ENCODE measurements around the gene MRPS34. TPM values are rescaled to one million over a fixed set of nuclear protein-coding genes. Genes with fewer than 3 reads are reported as not detected.

MRPS34 gene
- total and polyA plus RNA-seq, 9 of the 15 experiments (the other 6 are each of a cell fraction or from before 2014, with no cell fraction given), result 5.2 to 334 (median 92.8) TPM

DNA sequence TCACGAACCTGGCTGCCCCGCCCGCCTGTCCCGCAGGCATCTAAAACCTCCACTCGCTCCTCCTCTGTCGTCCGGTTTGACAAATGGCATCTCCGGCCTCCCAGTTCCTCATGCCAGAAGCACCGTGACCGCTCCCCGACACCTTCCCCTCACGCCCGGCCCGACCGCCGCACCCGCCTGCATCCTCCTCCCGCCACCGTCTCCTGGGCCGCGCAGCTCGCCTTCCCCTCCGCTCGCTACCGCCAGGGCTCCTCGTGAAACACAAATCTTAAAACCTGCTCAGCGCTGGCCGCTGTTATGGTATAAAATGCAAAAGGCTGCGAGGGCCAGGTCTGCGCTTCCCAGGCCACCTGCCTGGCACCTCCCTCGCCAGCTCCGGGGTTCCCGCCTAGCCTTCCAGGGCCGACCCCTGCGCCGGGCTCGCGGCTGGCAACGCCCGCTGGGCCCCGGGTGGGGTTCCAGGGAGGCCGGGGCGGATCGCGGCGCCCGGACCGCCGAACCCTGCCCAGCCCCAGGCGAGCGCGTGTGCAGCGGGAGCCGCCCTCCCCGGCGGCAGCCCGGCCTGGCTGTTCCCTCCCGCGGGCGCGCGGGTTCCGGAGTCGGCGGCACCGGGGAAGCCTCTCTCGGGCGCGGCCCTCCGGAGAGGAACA is 8.9 kb upstream of the MRPS34 start (continued):
- TF ChIP-seq, protein P1, sequence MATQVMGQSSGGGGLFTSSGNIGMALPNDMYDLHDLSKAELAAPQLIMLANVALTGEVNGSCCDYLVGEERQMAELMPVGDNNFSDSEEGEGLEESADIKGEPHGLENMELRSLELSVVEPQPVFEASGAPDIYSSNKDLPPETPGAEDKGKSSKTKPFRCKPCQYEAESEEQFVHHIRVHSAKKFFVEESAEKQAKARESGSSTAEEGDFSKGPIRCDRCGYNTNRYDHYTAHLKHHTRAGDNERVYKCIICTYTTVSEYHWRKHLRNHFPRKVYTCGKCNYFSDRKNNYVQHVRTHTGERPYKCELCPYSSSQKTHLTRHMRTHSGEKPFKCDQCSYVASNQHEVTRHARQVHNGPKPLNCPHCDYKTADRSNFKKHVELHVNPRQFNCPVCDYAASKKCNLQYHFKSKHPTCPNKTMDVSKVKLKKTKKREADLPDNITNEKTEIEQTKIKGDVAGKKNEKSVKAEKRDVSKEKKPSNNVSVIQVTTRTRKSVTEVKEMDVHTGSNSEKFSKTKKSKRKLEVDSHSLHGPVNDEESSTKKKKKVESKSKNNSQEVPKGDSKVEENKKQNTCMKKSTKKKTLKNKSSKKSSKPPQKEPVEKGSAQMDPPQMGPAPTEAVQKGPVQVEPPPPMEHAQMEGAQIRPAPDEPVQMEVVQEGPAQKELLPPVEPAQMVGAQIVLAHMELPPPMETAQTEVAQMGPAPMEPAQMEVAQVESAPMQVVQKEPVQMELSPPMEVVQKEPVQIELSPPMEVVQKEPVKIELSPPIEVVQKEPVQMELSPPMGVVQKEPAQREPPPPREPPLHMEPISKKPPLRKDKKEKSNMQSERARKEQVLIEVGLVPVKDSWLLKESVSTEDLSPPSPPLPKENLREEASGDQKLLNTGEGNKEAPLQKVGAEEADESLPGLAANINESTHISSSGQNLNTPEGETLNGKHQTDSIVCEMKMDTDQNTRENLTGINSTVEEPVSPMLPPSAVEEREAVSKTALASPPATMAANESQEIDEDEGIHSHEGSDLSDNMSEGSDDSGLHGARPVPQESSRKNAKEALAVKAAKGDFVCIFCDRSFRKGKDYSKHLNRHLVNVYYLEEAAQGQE (IDR thresholded peaks at IDR 0.05; ENCODE audit: borderline replicate concordance), result no peak
- TF ChIP-seq, protein P1 (CRISPR knock-in tag; IDR thresholded peaks at IDR 0.05; ENCODE audit: low read depth), result 0 out of 2 replicates have a peak, but pooled peaks have one; percentile 13
- no peak for TF ChIP-seq SMAD4 (CRISPR knock-in tag; conservative IDR thresholded peaks at IDR 0.05)
- TF ChIP-seq ZZZ3 (IDR thresholded peaks at IDR 0.05), result no peak
- 0 out of 4 replicates have a peak, but pooled peaks of 1 of the 2 experiments have one; percentile 33 for TF ChIP-seq UBTF (IDR thresholded peaks at IDR 0.05; ENCODE audit: borderline replicate concordance in 1 of 2, low read depth in 2 of 2, low read length in 2 of 2)
- TF ChIP-seq ELF2 (CRISPR knock-in tag; IDR thresholded peaks at IDR 0.05), result 0 out of 2 replicates have a peak, but pooled peaks have one; percentile 49
- peak; percentile 67; the same call in 1 of the 2 replicates for TF ChIP-seq KAT7 (CRISPR knock-in tag; IDR thresholded peaks at IDR 0.05; ENCODE audit: borderline replicate concordance)
- 0 out of 2 replicates have a peak, but pooled peaks have one; percentile 46 for TF ChIP-seq THAP7 (CRISPR knock-in tag; IDR thresholded peaks at IDR 0.05)
- no peak for TF ChIP-seq U2AF1 (optimal IDR thresholded peaks at IDR 0.05; ENCODE audit: low read depth, low read length)
- TF ChIP-seq MCM3 (IDR thresholded peaks at IDR 0.05), result no peak
- no peak for TF ChIP-seq CTBP1 (IDR thresholded peaks at IDR 0.05; ENCODE audit: borderline replicate concordance)
- TF ChIP-seq GABPB1 (CRISPR knock-in tag; IDR thresholded peaks at IDR 0.05), result no peak
- peak in 1 of 2 experiments; percentile 73 for TF ChIP-seq E2F6 (IDR thresholded peaks at IDR 0.05; ENCODE audit: borderline replicate concordance in 1 of 2, extremely low read depth in 1 of 2, insufficient read depth in 1 of 2, insufficient read length in 1 of 2, low read depth in 1 of 2, low read length in 1 of 2, poor library complexity in 1 of 2, severe bottlenecking in 1 of 2)
- no peak for TF ChIP-seq PCBP2 (IDR thresholded peaks at IDR 0.05; ENCODE audit: low read depth, low read length, poor library complexity, severe bottlenecking)
